Panc1 (cell line): ENCODE data around the gene AMDHD1. TPM values are rescaled to one million over a fixed set of nuclear protein-coding genes. Genes with fewer than 3 reads are reported as not detected.

ENCODE experiments used
- ATAC-seq: fragments of 200-7000 bp; cut with Tn5 transposase; 2 replicates; pipeline ENCODE4 v1.9.1; 2020; ENCODE audit warnings: mild to moderate bottlenecking, moderate library complexity
- BruUV-seq: library from RNA; stranded (reverse); fragments of 400-500 nt; replicated peaks from 2 replicates; lab custom pipeline; 2021; lab: Mats Ljungman, UMichigan
- CTCF ChIA-PET: fragments of 300-600 bp; sonication (Branson Sonifier 250); formaldehyde crosslinking; loops from one replicate; lab custom pipeline; 2022; ENCODE audit warnings: antibody characterized with exemption; lab: Charles Lee
- POLR2A ChIA-PET: fragments of 300-600 bp; sonication (Branson Sonifier 250); formaldehyde crosslinking; loops from one replicate; lab custom pipeline; 2022; ENCODE audit warnings: antibody characterized with exemption; lab: Charles Lee
- DNase-seq: peaks from one replicate; pipeline ENCODE4 v3.0.0-alpha.2; 2010; ENCODE audit warnings: low read depth, low spot score
- H3K27ac ChIP-seq: 2 replicates; pipeline ENCODE4 v1.5.1; 2011; ENCODE audit warnings: mild to moderate bottlenecking, low read length, inconsistent platforms
- H3K27me3 ChIP-seq: fragments of 200-500 bp; sonication (Bioruptor generic); 2 replicates; pipeline ENCODE4 v1.6.0; 2014; ENCODE audit warnings: low read length, inconsistent platforms; ENCODE audit not compliant: control insufficient read depth, insufficient read depth
- H3K36me3 ChIP-seq: fragments of 200-500 bp; sonication (Bioruptor generic); 2 replicates; pipeline ENCODE4 v1.5.1; 2014; ENCODE audit warnings: inconsistent platforms, mild to moderate bottlenecking, low read length, moderate library complexity; ENCODE audit not compliant: control insufficient read depth, insufficient read depth
- H3K4me1 ChIP-seq: 2 replicates; pipeline ENCODE4 v1.5.1; 2011; ENCODE audit warnings: inconsistent platforms, mild to moderate bottlenecking, low read length, moderate library complexity; ENCODE audit not compliant: control insufficient read depth, insufficient read depth
- H3K4me3 ChIP-seq, 2 experiments: 2 replicates each; pipeline ENCODE4 v1.5.1; 2011 to 2012; ENCODE audit warnings: low read depth in 2 of 2, low read length in 2 of 2, mild to moderate bottlenecking in 2 of 2, inconsistent platforms in 1 of 2, moderate library complexity in 1 of 2
- H3K9me3 ChIP-seq: fragments of 200-500 bp; sonication (Bioruptor generic); 2 replicates; pipeline ENCODE4 v1.5.1; 2014; ENCODE audit warnings: low read depth, mild to moderate bottlenecking, inconsistent platforms, low read length, moderate library complexity; ENCODE audit not compliant: control insufficient read depth, insufficient read depth
- POLR2AphosphoS5 ChIP-seq: IDR thresholded peaks from 2 replicates; pipeline ENCODE4 v1.6.1; 2012; ENCODE audit warnings: mild to moderate bottlenecking, low read depth, low read length, moderate library complexity
- REST ChIP-seq, 2 experiments: IDR thresholded peaks; 2 replicates each; pipeline ENCODE4 v1.6.1; 2011 to 2012; ENCODE audit warnings: low read depth in 2 of 2, control low read depth in 1 of 2, low read length in 1 of 2, mild to moderate bottlenecking in 1 of 2, moderate library complexity in 1 of 2; ENCODE audit not compliant: insufficient read depth in 1 of 2
- SIN3A ChIP-seq: IDR thresholded peaks from 2 replicates; pipeline ENCODE4 v1.6.1; 2012; ENCODE audit warnings: low read depth, mild to moderate bottlenecking, low read length, moderate library complexity, borderline replicate concordance; ENCODE audit not compliant: insufficient read depth
- TCF7L2 ChIP-seq: IDR thresholded peaks from 2 replicates; pipeline ENCODE4 v1.6.1; 2011; ENCODE audit warnings: mild to moderate bottlenecking, low read depth, low read length, inconsistent platforms
- in situ Hi-C: cut with HindIII; loops from 2 replicates; pipeline ENCODE4 v1.10.0; 2016; ENCODE audit warnings: low sequenced_read_pairs, low pct_unique_long_range_greater_than_20kb
- intact Hi-C: fragments of 100-400 bp; cut with micrococcal nuclease; formaldehyde crosslinking; loops from one replicate; pipeline ENCODE4 v1.10.0; 2022; ENCODE audit not compliant: unreplicated experiment
- total RNA-seq: library from RNA; stranded (reverse); gene quantifications from one replicate; pipeline ENCODE4 v1.2.1, GENCODE V29; 2021; ENCODE audit not compliant: unreplicated experiment
- TF ChIP-seq, protein P1 (sequence below): fragments of 450-650 bp; IDR thresholded peaks from 2 replicates; pipeline ENCODE4 v1.5.1; 2017; ENCODE audit warnings: mild to moderate bottlenecking

AMDHD1 gene
- total RNA-seq, 1 experiment from 2014 or later = 0.54 TPM

DNA sequence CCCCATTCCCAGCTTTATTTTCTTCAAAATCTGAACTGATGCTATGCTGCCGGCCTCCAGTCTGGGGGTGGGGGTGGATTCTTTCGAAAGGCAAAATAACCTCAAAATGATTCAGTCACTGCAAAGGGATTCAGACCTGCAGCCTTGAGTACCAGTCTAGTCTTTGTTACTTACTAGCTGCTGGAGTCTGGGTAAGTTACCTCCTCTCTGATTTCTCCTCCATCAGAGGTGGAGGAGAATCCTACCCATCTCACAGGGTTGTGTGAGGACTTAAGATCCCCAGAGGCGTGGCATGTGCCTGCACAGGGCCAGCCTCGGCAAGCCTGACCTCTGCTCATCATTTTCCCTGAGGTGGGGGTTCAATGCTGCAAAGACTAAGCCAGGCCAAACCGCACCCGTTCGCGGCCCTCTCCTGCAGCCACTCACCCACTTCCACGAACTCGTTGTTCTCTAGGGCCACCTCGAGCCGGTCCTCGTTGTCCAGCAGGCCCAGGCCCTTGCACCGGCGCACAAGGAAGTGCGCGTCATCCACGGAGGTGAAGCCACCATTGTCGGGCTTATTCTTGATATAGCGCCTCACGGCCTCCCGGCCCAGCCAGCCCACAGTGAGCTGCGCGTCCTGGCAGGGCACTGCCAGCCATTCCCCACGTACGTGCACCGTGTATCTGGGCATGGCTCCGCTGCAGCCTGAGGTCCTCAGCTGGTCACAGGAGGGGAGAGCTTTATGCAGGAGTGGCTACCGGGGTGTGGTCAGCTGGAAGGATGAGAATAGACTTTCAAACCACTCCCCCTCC, 52.3 kb downstream of the AMDHD1 start:
- TF ChIP-seq POLR2AphosphoS5 = no peak
- TF ChIP-seq REST (IDR thresholded peaks at IDR 0.05; ENCODE audit: insufficient read depth in 1 of 2, low read depth in 2 of 2, low read length in 1 of 2) = no peak
- no peak for TF ChIP-seq SIN3A
- TF ChIP-seq TCF7L2 = no peak
- TF ChIP-seq, protein P1, sequence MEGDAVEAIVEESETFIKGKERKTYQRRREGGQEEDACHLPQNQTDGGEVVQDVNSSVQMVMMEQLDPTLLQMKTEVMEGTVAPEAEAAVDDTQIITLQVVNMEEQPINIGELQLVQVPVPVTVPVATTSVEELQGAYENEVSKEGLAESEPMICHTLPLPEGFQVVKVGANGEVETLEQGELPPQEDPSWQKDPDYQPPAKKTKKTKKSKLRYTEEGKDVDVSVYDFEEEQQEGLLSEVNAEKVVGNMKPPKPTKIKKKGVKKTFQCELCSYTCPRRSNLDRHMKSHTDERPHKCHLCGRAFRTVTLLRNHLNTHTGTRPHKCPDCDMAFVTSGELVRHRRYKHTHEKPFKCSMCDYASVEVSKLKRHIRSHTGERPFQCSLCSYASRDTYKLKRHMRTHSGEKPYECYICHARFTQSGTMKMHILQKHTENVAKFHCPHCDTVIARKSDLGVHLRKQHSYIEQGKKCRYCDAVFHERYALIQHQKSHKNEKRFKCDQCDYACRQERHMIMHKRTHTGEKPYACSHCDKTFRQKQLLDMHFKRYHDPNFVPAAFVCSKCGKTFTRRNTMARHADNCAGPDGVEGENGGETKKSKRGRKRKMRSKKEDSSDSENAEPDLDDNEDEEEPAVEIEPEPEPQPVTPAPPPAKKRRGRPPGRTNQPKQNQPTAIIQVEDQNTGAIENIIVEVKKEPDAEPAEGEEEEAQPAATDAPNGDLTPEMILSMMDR = no peak
- no peak overlapping the region for H3K4me3 ChIP-seq
- DNase-seq (no peak), ATAC-seq (no peak)
- H3K27me3 ChIP-seq = peaks cover 2% of the 10 kb centered on the region; the same call in 1 of the 2 replicates
- in situ Hi-C loops (no loop called here), intact Hi-C loops (loop anchor here (5.0 kb wide), 1 partner anchor 78 kb away; no protein-coding TSS in a partner anchor)
- no TSS peak for BruUV-seq
- POLR2A ChIA-PET = interaction anchor here (0.6 kb wide), 1 partner anchor 337 kb away, joined by 6 read pairs; no protein-coding TSS in a partner anchor
- no peaks in the 10 kb centered on the region for H3K9me3 ChIP-seq
- H3K27ac ChIP-seq = no peak overlapping the region
- CTCF ChIA-PET = interaction anchor here (0.6 to 0.8 kb wide), 2 partner anchors 521 to 914 kb away, joined by 6 to 10 read pairs; no protein-coding TSS in a partner anchor
- H3K4me1 ChIP-seq = no peaks in the 10 kb centered on the region
- H3K36me3 ChIP-seq = no peaks in the 10 kb centered on the region

GRCh38 chr12:95996034-95996658, 53.0 kb downstream of the AMDHD1 start, which contains the start of gene HAL:
HAL (minus strand) TSS chr12:95996344; CDS start chr12:95995910, 434 bp downstream.
- Histone ChIP-seq H3K27me3 (peaks cover 2% of the 10 kb centered on the region; the same call in 1 of the 2 replicates), H3K4me1 (no peaks in the 10 kb centered on the region), H3K9me3 (no peaks in the 10 kb centered on the region), H3K36me3 (no peaks in the 10 kb centered on the region), H3K4me3 (no peak within 1 kb of the TSS), H3K27ac (no peak within 1 kb of the TSS)
- no TSS peak for BruUV-seq
- DNase-seq (no peak), ATAC-seq (no peak)
- POLR2A ChIA-PET = no interaction called here
- TF ChIP-seq TCF7L2 (no peak), REST (IDR thresholded peaks at IDR 0.05; ENCODE audit: insufficient read depth in 1 of 2, low read depth in 2 of 2, low read length in 1 of 2) (no peak), POLR2AphosphoS5 (no peak)
- TF ChIP-seq, protein P1 = no peak
- in situ Hi-C loops (no loop called here), intact Hi-C loops (loop anchor here (5.0 kb wide), 1 partner anchor 79 kb away; no protein-coding TSS in a partner anchor)
- CTCF ChIA-PET = interaction anchor here (0.8 to 1.2 kb wide), 2 partner anchors 78 to 521 kb away, joined by 3 to 6 read pairs; no protein-coding TSS in a partner anchor
